Neural crest cell (in vitro differentiated cells): ENCODE data around the gene TSPAN14. TPM values are rescaled to one million over a fixed set of nuclear protein-coding genes. Genes with fewer than 3 reads are reported as not detected.

ENCODE experiments used
- DNase-seq: peaks from one replicate; pipeline ENCODE4 v3.0.0; 2021; ENCODE audit warnings: low read depth, mixed read lengths, low spot score
- H3K27ac Mint-ChIP-seq: one replicate; pipeline ENCODE4 v1.8.0; 2021; ENCODE audit warnings: mild to moderate bottlenecking, mixed read lengths; ENCODE audit not compliant: unreplicated experiment
- H3K27me3 Mint-ChIP-seq: 2 replicates; pipeline ENCODE4 v1.8.0; 2021; ENCODE audit warnings: low read depth, mild to moderate bottlenecking, mixed read lengths
- H3K36me3 Mint-ChIP-seq: 2 replicates; pipeline ENCODE4 v1.8.0; 2021; ENCODE audit warnings: low read depth, mild to moderate bottlenecking, mixed read lengths
- H3K4me1 Mint-ChIP-seq: 2 replicates; pipeline ENCODE4 v1.8.0; 2021; ENCODE audit warnings: mixed read lengths
- H3K4me3 Mint-ChIP-seq: one replicate; pipeline ENCODE4 v1.8.0; 2021; ENCODE audit warnings: mild to moderate bottlenecking, mixed read lengths
- H3K9me3 Mint-ChIP-seq: 2 replicates; pipeline ENCODE4 v1.8.0; 2021; ENCODE audit warnings: mixed read lengths
- total RNA-seq: library from RNA; stranded (reverse); gene quantifications from 2 replicates; pipeline ENCODE4 v1.2.1, GENCODE V29; 2021
- TF ChIP-seq, protein P1 (sequence below): fragments of 200-600 bp; sonication (generic); conservative IDR thresholded peaks from 2 replicates; pipeline ENCODE4 v1.5.0; 2021; ENCODE audit warnings: antibody characterized with exemption, mild to moderate bottlenecking

Gene TSPAN14
- total RNA-seq, 1 donor from 2014 or later, result 140 TPM

DNA sequence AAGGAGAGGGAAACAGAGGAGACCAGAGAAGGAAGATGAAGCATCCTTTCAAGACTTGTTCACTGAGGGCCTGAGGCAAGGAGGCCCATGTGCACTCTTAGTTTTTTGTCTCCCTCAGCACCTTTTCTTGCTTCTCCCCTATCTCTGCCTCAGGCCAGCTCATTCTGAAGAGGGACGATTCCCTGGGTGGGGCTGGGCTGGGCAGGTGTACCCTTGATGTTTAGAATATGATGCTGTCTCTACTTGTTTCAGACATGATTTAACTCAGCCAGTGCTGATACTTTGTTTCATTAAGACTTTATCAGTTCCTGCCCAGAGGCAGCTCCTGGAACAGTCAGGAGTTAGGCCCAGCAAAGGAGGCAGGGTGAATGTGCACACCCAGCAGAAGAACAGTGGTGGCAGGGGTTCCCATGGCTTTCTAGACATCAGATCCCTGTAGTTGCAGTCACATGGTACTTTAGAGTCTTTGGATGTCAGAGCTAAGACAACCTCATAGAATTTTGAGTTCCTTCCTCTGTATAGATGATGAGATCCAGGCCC is 42.4 kb upstream of the TSPAN14 start:
- TF ChIP-seq, protein P1, sequence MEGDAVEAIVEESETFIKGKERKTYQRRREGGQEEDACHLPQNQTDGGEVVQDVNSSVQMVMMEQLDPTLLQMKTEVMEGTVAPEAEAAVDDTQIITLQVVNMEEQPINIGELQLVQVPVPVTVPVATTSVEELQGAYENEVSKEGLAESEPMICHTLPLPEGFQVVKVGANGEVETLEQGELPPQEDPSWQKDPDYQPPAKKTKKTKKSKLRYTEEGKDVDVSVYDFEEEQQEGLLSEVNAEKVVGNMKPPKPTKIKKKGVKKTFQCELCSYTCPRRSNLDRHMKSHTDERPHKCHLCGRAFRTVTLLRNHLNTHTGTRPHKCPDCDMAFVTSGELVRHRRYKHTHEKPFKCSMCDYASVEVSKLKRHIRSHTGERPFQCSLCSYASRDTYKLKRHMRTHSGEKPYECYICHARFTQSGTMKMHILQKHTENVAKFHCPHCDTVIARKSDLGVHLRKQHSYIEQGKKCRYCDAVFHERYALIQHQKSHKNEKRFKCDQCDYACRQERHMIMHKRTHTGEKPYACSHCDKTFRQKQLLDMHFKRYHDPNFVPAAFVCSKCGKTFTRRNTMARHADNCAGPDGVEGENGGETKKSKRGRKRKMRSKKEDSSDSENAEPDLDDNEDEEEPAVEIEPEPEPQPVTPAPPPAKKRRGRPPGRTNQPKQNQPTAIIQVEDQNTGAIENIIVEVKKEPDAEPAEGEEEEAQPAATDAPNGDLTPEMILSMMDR, result no peak
- Mint-ChIP-seq H3K36me3 (peaks cover 4% of the 10 kb centered on the region), H3K4me1 (peaks cover 85% of the 10 kb centered on the region), H3K4me3 (peak overlapping the region; percentile 51), H3K27ac (no peak overlapping the region), H3K27me3 (no peaks in the 10 kb centered on the region), H3K9me3 (no peaks in the 10 kb centered on the region)
- DNase-seq, result no peak

DNA sequence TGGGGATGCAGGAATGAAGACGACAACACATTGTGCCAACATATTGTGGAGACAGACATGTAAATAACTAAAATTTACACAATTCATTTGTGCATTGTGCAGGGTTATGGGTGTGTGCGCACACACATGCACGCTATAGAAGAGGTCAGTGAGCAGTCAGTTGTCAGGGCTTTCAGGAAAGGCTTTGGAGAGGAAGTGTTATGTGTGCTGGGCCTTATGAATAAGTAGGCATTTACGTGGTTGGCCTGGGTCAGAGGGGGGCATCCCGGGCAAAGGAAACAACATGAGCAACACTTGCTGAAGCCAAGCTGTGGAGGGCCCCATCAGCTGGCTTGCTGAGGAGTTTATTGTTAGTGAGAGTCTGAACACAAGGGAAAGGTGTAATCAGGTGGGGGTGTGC is 41.6 kb upstream of the TSPAN14 start:
- Mint-ChIP-seq H3K4me1 (peaks cover 89% of the 10 kb centered on the region), H3K27me3 (no peaks in the 10 kb centered on the region), H3K27ac (peak overlapping the region; percentile 78), H3K36me3 (peaks cover 4% of the 10 kb centered on the region), H3K9me3 (no peaks in the 10 kb centered on the region), H3K4me3 (peak overlapping the region; percentile 51)
- DNase-seq, result no peak
- TF ChIP-seq, protein P1, result no peak

DNA sequence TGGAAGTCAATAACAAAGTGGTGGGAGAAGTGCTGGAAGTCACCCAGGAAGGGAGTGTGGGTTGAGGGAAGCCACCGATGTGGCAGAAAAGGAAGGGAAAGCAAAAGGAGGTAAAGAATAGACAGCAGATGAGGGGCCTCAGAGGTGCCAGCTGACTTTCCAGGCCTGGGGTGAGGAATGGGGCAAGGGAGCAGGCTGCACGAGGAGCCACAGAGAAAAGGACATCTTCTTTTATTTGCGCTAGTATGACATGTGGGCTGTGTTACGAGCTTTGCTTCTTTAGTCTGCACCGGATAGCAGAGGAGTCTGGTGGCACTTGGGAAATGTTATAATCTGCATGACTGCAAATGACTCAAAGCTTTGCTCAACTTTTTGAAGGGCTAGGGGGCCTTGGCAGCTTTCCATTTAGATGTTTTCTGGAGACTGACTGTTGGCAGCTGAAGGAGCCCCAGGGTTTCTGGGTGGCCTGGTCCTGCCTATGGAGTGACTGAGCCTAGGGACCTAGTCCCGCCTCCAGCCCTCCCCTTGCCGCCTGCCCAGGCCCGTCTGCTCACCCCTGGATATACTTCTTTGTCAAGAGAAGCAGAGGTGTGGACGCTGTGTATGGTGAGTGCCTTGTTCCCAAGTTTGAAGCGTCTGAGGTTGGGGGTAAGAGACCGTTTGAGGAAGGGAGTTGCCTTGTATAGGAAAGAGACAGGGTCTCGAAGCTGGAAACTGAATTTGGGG is 40.7 kb upstream of the TSPAN14 start:
- no peak for DNase-seq
- peaks cover 90% of the 10 kb centered on the region for H3K4me1 Mint-ChIP-seq
- TF ChIP-seq, protein P1, result no peak
- H3K27ac Mint-ChIP-seq, result peak overlapping the region; percentile 90
- H3K4me3 Mint-ChIP-seq, result peak overlapping the region; percentile 72
- no peaks in the 10 kb centered on the region for H3K9me3 Mint-ChIP-seq
- no peaks in the 10 kb centered on the region for H3K27me3 Mint-ChIP-seq
- H3K36me3 Mint-ChIP-seq, result peaks cover 4% of the 10 kb centered on the region

DNA sequence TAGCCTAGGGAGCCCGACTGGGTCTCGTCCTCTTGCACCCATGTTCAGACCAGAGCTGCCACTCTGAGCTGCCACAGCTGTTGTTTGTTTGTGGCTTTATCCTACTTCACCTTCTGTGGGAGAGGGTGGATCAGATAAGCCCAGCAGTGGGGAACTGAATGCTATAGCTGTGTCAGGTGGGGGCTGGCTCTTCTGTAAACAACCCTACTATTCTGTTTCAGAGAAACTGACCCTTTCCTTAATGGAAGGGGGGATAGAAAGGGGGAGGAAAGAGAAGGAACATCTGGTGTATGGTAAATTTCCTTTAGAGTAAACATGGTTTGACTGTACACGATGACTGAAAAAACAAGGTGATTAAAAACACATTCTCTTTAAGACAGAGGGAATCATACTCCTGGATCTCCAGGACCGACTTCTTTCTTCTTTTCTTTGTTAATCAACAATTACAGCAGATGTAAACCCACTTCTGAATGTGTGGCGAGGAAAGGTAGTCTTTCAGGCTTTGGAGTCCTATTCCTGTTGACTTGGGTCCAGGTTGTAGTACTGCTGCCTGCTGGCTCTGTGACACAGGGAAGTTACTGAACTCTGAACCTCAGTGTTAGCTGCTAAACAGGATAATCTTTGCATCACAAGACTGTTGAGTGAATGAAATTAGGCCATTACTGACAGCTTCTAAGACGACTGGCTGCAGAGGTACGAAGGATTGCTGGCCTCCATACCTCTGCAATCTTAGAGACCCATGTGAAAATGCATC is 39.8 kb upstream of the TSPAN14 start:
- H3K4me1 Mint-ChIP-seq, result peaks cover 88% of the 10 kb centered on the region
- H3K9me3 Mint-ChIP-seq, result no peaks in the 10 kb centered on the region
- H3K4me3 Mint-ChIP-seq, result peak overlapping the region; percentile 72
- no peaks in the 10 kb centered on the region for H3K27me3 Mint-ChIP-seq
- TF ChIP-seq, protein P1, result no peak
- DNase-seq, result no peak
- no peak overlapping the region for H3K27ac Mint-ChIP-seq
- peaks cover 4% of the 10 kb centered on the region for H3K36me3 Mint-ChIP-seq

DNA sequence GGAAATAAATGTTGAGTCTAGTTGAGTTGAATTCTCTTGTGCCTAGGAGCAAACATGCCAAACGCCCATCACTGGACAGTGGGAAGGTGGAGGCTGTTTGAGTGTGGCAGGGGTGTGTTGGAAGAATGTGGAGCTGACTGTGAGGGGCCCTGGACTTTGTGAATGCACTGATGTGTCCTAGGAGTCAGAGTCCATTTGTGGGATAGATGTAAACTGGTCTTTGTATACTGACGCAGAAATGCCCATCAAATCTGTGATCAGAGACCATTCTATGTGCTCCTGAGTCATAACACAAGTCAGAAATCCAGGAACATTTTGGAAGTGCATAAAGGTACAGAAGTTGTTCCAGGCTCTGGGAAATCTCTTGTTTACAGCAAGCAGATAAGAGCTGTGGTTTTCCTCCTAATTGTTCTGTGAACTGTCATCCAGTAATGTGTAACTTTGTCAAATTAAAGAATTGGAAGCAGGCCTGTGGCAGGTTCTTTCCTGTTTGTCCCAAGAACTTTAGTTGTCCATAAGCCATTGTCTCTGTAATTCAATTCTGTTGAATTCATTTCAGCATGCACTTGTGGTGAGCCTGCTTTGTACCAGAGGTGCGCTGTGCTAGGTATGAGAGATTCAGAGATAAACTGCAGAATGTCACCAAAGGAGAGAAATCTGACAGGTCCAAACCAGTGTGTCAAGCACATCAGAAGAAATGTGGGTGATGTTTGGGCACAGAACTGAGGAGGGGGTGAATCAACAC is 38.2 kb upstream of the TSPAN14 start:
- H3K27me3 Mint-ChIP-seq, result no peaks in the 10 kb centered on the region
- no peaks in the 10 kb centered on the region for H3K9me3 Mint-ChIP-seq
- no peak for DNase-seq
- TF ChIP-seq, protein P1, result no peak
- peak overlapping the region; percentile 28 for H3K27ac Mint-ChIP-seq
- peaks cover 4% of the 10 kb centered on the region for H3K36me3 Mint-ChIP-seq
- H3K4me3 Mint-ChIP-seq, result no peak overlapping the region
- peaks cover 72% of the 10 kb centered on the region for H3K4me1 Mint-ChIP-seq
